Measurements from ENCODE around the gene CRACDL.

The CRACDL gene

DNA sequence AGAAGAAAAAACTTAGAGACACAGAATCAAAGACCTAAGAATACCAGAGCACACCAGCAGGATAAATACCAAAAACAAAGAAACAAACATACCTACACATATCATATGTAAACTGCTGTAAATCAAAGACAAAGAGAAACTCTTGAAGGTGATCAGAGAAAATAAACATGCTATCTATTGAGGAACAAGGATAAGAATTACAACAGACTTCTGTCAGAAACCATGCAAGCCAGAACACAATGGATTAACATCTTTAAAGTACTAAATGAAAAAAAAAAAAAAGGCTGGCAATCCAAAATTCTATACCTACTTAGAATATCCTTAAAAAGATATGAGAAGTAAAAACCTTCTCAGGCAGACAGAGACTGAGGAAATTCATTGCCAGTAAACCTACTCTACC is 153.5 kb downstream of the CRACDL start:
- DNase-seq (ENCODE audit: low spot score) = no peak
- H3K27ac ChIP-seq = no peak overlapping the region
- no peak overlapping the region for H3K4me3 ChIP-seq
- TF ChIP-seq, protein P1, sequence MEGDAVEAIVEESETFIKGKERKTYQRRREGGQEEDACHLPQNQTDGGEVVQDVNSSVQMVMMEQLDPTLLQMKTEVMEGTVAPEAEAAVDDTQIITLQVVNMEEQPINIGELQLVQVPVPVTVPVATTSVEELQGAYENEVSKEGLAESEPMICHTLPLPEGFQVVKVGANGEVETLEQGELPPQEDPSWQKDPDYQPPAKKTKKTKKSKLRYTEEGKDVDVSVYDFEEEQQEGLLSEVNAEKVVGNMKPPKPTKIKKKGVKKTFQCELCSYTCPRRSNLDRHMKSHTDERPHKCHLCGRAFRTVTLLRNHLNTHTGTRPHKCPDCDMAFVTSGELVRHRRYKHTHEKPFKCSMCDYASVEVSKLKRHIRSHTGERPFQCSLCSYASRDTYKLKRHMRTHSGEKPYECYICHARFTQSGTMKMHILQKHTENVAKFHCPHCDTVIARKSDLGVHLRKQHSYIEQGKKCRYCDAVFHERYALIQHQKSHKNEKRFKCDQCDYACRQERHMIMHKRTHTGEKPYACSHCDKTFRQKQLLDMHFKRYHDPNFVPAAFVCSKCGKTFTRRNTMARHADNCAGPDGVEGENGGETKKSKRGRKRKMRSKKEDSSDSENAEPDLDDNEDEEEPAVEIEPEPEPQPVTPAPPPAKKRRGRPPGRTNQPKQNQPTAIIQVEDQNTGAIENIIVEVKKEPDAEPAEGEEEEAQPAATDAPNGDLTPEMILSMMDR (IDR thresholded peaks at IDR 0.05) = no peak

DNA sequence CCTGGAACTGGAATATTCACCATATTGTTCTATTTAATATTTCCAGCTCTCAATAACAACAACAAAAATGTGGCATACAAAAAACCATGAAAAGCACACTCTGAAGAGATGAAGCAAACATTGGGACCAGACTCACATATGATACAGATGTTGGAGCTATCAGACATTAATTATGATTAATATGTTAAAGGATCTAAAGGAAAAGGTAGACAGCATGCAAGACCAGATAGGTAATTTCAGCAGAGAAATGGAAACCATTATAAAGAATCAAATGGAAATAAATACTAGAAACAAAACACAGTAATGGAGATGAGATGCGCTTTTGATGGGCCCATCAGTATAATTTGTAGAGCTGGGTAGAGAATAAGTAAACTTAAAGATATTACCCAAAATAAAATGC is 154.2 kb downstream of the CRACDL start:
- Histone ChIP-seq H3K4me3 (no peak overlapping the region), H3K27ac (no peak overlapping the region)
- TF ChIP-seq, protein P1 (IDR thresholded peaks at IDR 0.05) = no peak
- DNase-seq (ENCODE audit: low spot score) = no peak

DNA sequence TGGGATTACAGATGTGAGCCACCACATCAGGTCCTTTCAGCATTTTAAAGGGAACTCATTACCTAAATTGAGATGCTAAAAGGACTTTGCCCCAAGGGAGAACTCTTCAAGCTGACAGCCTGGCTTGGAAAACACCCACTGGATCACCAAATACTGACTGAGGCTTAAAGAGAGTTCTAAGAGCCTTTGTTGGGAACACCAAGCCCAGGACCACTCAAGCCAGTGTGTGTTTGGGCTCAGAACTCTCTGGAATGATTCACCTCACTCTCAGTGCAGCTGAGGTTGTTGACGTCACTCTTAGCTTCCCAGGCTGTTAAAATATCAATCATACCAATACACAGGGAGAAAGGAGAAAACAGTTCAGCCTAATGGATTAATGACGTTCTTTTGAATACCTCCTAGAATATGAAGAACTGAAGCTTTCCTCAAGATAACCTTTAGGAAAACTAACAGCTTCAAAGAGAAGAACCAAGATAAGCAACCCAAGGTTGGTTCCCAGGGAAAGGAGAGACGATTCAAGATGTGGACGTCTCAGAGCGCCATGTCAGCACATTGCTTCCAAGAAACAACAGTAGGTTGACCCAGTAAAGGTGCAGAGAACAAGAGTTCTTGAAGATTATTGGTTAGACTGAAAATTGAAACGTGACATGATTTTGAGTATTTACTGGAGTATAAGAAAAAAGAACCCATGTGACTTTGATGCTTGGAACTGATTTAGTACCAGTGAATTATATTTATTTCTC is 157.1 kb downstream of the CRACDL start:
- DNase-seq (ENCODE audit: low spot score) = no peak
- TF ChIP-seq, protein P1 (IDR thresholded peaks at IDR 0.05) = no peak
- Histone ChIP-seq H3K4me3 (no peak overlapping the region), H3K27ac (no peak overlapping the region)

DNA sequence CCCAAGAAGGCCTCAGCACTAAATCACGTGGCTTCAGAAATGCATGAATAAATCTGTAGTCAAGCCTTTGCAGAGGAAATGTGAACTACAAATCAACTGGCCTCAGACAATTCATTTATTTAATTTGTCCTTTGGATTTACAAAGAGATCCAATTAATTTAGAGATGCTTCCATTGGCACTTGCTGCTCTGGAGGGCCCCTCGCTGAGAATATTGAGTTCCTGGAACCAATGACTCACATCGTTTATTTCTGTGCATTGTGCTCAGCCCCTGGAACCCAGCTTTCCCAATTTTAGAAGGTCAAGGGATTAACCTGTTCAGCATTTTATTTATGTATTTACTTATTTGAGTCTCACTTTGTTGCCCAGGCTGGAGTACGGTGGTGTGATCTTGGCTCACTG is 157.9 kb downstream of the CRACDL start:
- TF ChIP-seq, protein P1 (IDR thresholded peaks at IDR 0.05) = no peak
- Histone ChIP-seq H3K4me3 (no peak overlapping the region), H3K27ac (no peak overlapping the region)
- no peak for DNase-seq (ENCODE audit: low spot score)

DNA sequence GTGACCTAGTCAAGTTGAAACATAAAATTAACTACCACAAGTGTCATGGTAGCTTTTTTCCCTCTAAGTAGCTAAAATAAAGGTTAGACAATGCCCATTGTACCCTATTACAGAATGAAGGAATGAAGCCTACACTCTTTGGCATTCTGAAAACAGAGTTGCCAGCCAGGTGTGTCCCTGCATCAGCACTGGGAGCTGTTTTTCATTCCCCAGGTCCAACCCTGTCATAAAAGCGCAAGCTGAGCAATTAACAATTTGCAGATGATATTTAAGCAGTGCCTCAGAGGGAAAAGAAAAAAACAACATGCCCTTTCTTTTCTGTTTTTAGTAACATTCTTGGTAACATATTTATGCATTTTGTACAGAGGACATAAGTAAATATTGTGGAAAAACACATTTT is 158.3 kb downstream of the CRACDL start:
- TF ChIP-seq, protein P1 (IDR thresholded peaks at IDR 0.05) = no peak

DNA sequence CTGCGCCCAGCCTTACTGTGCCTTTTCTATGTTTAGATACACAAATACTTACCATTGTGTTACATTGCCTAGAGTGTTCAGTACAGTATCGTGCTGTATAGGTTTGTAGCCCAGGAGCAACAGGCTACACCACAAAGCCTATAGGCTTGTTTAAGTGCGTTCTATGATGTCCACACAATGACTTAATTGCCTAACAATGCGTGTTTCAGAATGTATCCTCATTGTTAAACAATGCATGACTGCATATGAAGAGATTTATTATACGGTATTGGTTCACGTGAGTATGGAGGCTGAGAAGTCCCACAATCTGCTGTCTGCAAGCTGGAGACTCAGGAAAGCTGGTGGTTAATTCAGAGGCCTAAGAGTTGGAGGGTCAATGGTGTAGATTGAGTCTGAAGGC is 158.9 kb downstream of the CRACDL start:
- Histone ChIP-seq H3K4me3 (no peak overlapping the region), H3K27ac (no peak overlapping the region)
- no peak for DNase-seq (ENCODE audit: low spot score)
- TF ChIP-seq, protein P1 (IDR thresholded peaks at IDR 0.05) = no peak

More for the DNA sequence above, 158.3 kb downstream of the CRACDL start:
- no peak for DNase-seq (ENCODE audit: low spot score)
- no peak overlapping the region for H3K4me3 ChIP-seq
- no peak overlapping the region for H3K27ac ChIP-seq

DNA sequence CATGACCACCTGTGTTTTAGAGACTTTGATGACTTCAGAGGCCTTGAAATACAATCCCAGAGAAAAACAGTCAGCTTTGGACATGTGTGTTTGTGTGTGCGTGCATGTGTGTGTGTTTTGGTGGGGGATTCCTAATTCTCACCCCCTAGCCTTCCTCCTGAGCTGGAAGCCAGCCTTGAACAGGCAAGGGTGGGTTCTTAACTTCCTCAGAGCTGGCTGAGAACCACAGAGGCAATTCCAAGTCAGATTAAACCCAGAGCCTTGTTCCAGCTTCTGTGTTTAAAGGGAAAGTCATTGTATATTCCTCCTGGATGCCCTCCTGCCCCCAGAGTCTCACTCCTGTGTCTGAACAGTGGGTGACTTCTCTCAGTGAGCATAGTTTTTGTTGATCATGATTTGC is 159.9 kb downstream of the CRACDL start:
- TF ChIP-seq, protein P1 (IDR thresholded peaks at IDR 0.05) = no peak
- Histone ChIP-seq H3K4me3 (no peak overlapping the region), H3K27ac (no peak overlapping the region)
- no peak for DNase-seq (ENCODE audit: low spot score)

Data from coronary artery (tissue), 2 donors.